ENCODE data around the gene IGFL2. TPM values are rescaled to one million over a fixed set of nuclear protein-coding genes. Genes with fewer than 3 reads are reported as not detected.
"Not testable (repeated sequence)": the region's sequence is repeated elsewhere in the genome, so short reads cannot be mapped to it uniquely, and the experiment has no call there.

Gene IGFL2
- total and polyA plus RNA-seq, 2 donors = 0.61 to 6.9 TPM

DNA sequence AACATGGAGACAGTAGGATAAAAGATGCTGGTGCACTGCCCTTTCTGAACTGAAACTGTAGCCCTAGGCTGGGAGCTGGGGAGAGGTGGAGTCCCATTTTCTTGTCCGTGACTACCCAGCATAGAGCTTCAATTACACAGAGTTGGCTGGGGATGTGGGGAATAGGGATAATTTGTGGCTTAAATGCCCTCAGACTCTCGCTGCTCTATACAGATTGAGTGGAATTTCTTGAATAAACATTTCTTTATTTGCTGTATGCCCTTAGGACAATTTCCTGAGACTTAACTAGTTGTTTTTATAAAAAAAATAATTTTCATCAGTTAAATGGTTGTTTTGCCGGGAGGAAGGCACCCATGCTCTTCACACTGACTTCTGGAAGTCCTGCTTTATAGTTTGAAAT lies 7.2 kb downstream of the IGFL2 start:
- Histone ChIP-seq H3K27ac (ENCODE audit: low read depth in 1 of 2, low read length in 1 of 2) (no peak overlapping the region), H3K36me3 (ENCODE audit: control insufficient read depth in 2 of 2, insufficient read depth in 2 of 2, low read length in 1 of 2) (no peaks in the 10 kb centered on the region), H3K4me1 (ENCODE audit: control insufficient read depth in 2 of 2, insufficient read depth in 2 of 2, low read length in 2 of 2) (no peaks in the 10 kb centered on the region), H3K27me3 (ENCODE audit: control insufficient read depth in 2 of 2, insufficient read depth in 1 of 2, low read length in 1 of 2) (no peaks in the 10 kb centered on the region), H3K9me3 (ENCODE audit: control insufficient read depth in 2 of 2, insufficient read depth in 1 of 2, low read length in 1 of 2) (no peaks in the 10 kb centered on the region), H3K4me3 (ENCODE audit: low read length in 2 of 2) (no peak overlapping the region)
- WGBS = 91% methylated on average over 3 of the region's 3 CpGs
- DNase-seq (ENCODE audit: low read depth in 6 of 9, low spot score in 9 of 9) = no peak

GRCh38 chr19:46159418-46160232 lies 11.6 kb downstream of the IGFL2 start:
- Histone ChIP-seq H3K27ac (ENCODE audit: low read depth in 1 of 2, low read length in 1 of 2) (no peak overlapping the region), H3K4me3 (ENCODE audit: low read length in 2 of 2) (no peak overlapping the region), H3K36me3 (ENCODE audit: control insufficient read depth in 2 of 2, insufficient read depth in 2 of 2, low read length in 1 of 2) (no peaks in the 10 kb centered on the region), H3K4me1 (ENCODE audit: control insufficient read depth in 2 of 2, insufficient read depth in 2 of 2, low read length in 2 of 2) (no peaks in the 10 kb centered on the region), H3K27me3 (ENCODE audit: control insufficient read depth in 2 of 2, insufficient read depth in 1 of 2, low read length in 1 of 2) (no peaks in the 10 kb centered on the region), H3K9me3 (ENCODE audit: control insufficient read depth in 2 of 2, insufficient read depth in 1 of 2, low read length in 1 of 2) (peaks cover 0 to 4% of the 10 kb centered on the region in 2 donors)
- DNase-seq (ENCODE audit: low read depth in 6 of 9, low spot score in 9 of 9) = no peak
- WGBS = 65% methylated on average over 4 of the region's 4 CpGs

- WGBS = over 99% methylated on average over 7 of the region's 7 CpGs
- H3K36me3 ChIP-seq (ENCODE audit: control insufficient read depth in 2 of 2, insufficient read depth in 2 of 2, low read length in 1 of 2) = no peaks in the 10 kb centered on the region
- peaks cover 0 to 4% of the 10 kb centered on the region in 2 donors for H3K9me3 ChIP-seq (ENCODE audit: control insufficient read depth in 2 of 2, insufficient read depth in 1 of 2, low read length in 1 of 2)
- no peaks in the 10 kb centered on the region for H3K27me3 ChIP-seq (ENCODE audit: control insufficient read depth in 2 of 2, insufficient read depth in 1 of 2, low read length in 1 of 2)
- no peak overlapping the region for H3K27ac ChIP-seq (ENCODE audit: low read depth in 1 of 2, low read length in 1 of 2)
- DNase-seq (ENCODE audit: low read depth in 6 of 9, low spot score in 9 of 9) = no peak
- no peaks in the 10 kb centered on the region for H3K4me1 ChIP-seq (ENCODE audit: control insufficient read depth in 2 of 2, insufficient read depth in 2 of 2, low read length in 2 of 2)
- H3K4me3 ChIP-seq (ENCODE audit: low read length in 2 of 2) = no peak overlapping the region
These were observed 12.3 kb downstream of the IGFL2 start for GRCh38 chr19:46160233-46160775.

GRCh38 chr19:46161642-46162257 lies 13.7 kb downstream of the IGFL2 start:
- not testable (repeated sequence) for H3K27me3 ChIP-seq (ENCODE audit: control insufficient read depth in 2 of 2, insufficient read depth in 1 of 2, low read length in 1 of 2); H3K36me3 ChIP-seq (ENCODE audit: control insufficient read depth in 2 of 2, insufficient read depth in 2 of 2, low read length in 1 of 2); H3K4me1 ChIP-seq (ENCODE audit: control insufficient read depth in 2 of 2, insufficient read depth in 2 of 2, low read length in 2 of 2); H3K27ac ChIP-seq (ENCODE audit: low read depth in 1 of 2, low read length in 1 of 2); H3K9me3 ChIP-seq (ENCODE audit: control insufficient read depth in 2 of 2, insufficient read depth in 1 of 2, low read length in 1 of 2); DNase-seq (ENCODE audit: low read depth in 6 of 9, low spot score in 9 of 9); H3K4me3 ChIP-seq (ENCODE audit: low read length in 2 of 2)
- 90% methylated on average over 2 of the region's 2 CpGs for WGBS

DNA sequence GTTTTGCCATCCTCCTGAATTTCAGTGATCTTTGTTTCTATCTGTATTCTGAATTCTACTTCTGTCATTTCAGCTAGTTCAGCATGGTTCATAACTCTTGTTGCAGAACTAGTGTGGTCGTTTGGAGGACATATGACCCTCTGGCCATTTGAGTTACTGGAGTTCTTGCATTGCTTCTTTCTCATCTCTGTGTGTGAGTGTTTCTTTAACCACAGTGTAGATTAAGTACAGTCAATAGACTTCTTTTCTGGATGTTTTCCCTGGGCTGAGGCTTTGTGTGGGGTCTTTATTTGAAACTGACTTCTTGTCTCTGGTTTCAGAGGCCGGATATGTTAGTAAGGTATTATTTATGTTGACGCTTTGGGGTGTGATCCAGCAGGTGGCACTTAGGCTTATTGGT lies 14.7 kb downstream of the IGFL2 start:
- H3K27me3 ChIP-seq (ENCODE audit: control insufficient read depth in 2 of 2, insufficient read depth in 1 of 2, low read length in 1 of 2) = no peaks in the 10 kb centered on the region
- 77% methylated on average over 3 of the region's 3 CpGs for WGBS
- no peaks in the 10 kb centered on the region for H3K36me3 ChIP-seq (ENCODE audit: control insufficient read depth in 2 of 2, insufficient read depth in 2 of 2, low read length in 1 of 2)
- H3K4me3 ChIP-seq (ENCODE audit: low read length in 2 of 2) = no peak overlapping the region
- DNase-seq (ENCODE audit: low read depth in 6 of 9, low spot score in 9 of 9) = no peak
- no peak overlapping the region for H3K27ac ChIP-seq (ENCODE audit: low read depth in 1 of 2, low read length in 1 of 2)
- peaks cover 0 to 4% of the 10 kb centered on the region in 2 donors for H3K9me3 ChIP-seq (ENCODE audit: control insufficient read depth in 2 of 2, insufficient read depth in 1 of 2, low read length in 1 of 2)
- H3K4me1 ChIP-seq (ENCODE audit: control insufficient read depth in 2 of 2, insufficient read depth in 2 of 2, low read length in 2 of 2) = no peaks in the 10 kb centered on the region

DNA sequence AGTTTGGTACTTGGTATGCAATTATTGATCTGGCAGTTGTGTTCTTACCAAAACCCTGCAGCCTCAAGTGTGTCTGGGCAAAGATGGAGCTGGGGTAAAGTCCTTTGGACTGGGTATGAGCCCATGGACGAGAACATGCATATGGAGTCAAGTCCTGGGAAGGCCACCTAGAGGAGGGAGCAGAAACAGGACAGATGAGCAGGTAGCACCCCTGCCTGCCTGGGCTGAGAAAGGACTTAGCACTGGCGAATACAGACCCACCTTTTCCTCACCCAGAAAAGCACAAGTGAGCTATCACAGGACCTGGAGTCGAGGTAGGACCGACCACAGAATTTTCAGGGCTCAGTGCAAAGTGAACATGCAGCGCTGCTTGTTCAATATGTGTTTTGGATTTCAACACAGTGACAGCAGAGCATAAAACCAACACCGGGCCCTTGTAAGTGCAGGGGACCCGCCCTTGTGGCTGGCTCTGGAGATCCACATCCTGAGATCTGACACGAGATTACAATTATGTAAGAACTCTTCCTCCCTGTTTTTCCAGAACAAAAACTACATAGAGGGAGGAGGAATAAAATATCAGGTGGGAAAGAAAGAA lies 25.9 kb downstream of the IGFL2 start:
- H3K4me1 ChIP-seq (ENCODE audit: control insufficient read depth in 2 of 2, insufficient read depth in 2 of 2, low read length in 2 of 2) = no peaks in the 10 kb centered on the region
- no peaks in the 10 kb centered on the region for H3K27me3 ChIP-seq (ENCODE audit: control insufficient read depth in 2 of 2, insufficient read depth in 1 of 2, low read length in 1 of 2)
- 60% methylated on average over 8 of the region's 8 CpGs for WGBS

GRCh38 chr19:46176116-46176860 lies 28.2 kb downstream of the IGFL2 start:
- Histone ChIP-seq H3K4me3 (ENCODE audit: low read length in 2 of 2) (no peak overlapping the region), H3K27me3 (ENCODE audit: control insufficient read depth in 2 of 2, insufficient read depth in 1 of 2, low read length in 1 of 2) (peaks cover 0 to 2% of the 10 kb centered on the region in 2 donors), H3K27ac (ENCODE audit: low read depth in 1 of 2, low read length in 1 of 2) (no peak overlapping the region), H3K36me3 (ENCODE audit: control insufficient read depth in 2 of 2, insufficient read depth in 2 of 2, low read length in 1 of 2) (no peaks in the 10 kb centered on the region), H3K9me3 (ENCODE audit: control insufficient read depth in 2 of 2, insufficient read depth in 1 of 2, low read length in 1 of 2) (no peaks in the 10 kb centered on the region), H3K4me1 (ENCODE audit: control insufficient read depth in 2 of 2, insufficient read depth in 2 of 2, low read length in 2 of 2) (no peaks in the 10 kb centered on the region)
- 92% methylated on average over 7 of the region's 7 CpGs for WGBS
- no peak for DNase-seq (ENCODE audit: low read depth in 6 of 9, low spot score in 9 of 9)

More for the DNA sequence above, 25.9 kb downstream of the IGFL2 start:
- no peak overlapping the region for H3K4me3 ChIP-seq (ENCODE audit: low read length in 2 of 2)
- no peaks in the 10 kb centered on the region for H3K9me3 ChIP-seq (ENCODE audit: control insufficient read depth in 2 of 2, insufficient read depth in 1 of 2, low read length in 1 of 2)
- no peaks in the 10 kb centered on the region for H3K36me3 ChIP-seq (ENCODE audit: control insufficient read depth in 2 of 2, insufficient read depth in 2 of 2, low read length in 1 of 2)
- no peak overlapping the region for H3K27ac ChIP-seq (ENCODE audit: low read depth in 1 of 2, low read length in 1 of 2)
- no peak for DNase-seq (ENCODE audit: low read depth in 6 of 9, low spot score in 9 of 9)

GRCh38 chr19:46179076-46179759 lies 31.2 kb downstream of the IGFL2 start:
- no peaks in the 10 kb centered on the region for H3K36me3 ChIP-seq (ENCODE audit: control insufficient read depth in 2 of 2, insufficient read depth in 2 of 2, low read length in 1 of 2)
- DNase-seq (ENCODE audit: low read depth in 6 of 9, low spot score in 9 of 9) = no peak
- H3K4me3 ChIP-seq (ENCODE audit: low read length in 2 of 2) = no peak overlapping the region
- H3K27ac ChIP-seq (ENCODE audit: low read depth in 1 of 2, low read length in 1 of 2) = no peak overlapping the region
- no peaks in the 10 kb centered on the region for H3K4me1 ChIP-seq (ENCODE audit: control insufficient read depth in 2 of 2, insufficient read depth in 2 of 2, low read length in 2 of 2)
- no peaks in the 10 kb centered on the region for H3K9me3 ChIP-seq (ENCODE audit: control insufficient read depth in 2 of 2, insufficient read depth in 1 of 2, low read length in 1 of 2)
- peaks cover 0 to 2% of the 10 kb centered on the region in 2 donors for H3K27me3 ChIP-seq (ENCODE audit: control insufficient read depth in 2 of 2, insufficient read depth in 1 of 2, low read length in 1 of 2)
- 87% methylated on average over 9 of the region's 9 CpGs for whole genome bisulfite sequencing
